GM12891 (cell line): ENCODE results near the gene HDAC5.

Experiments
- DNase-seq: peaks from one replicate; pipeline ENCODE4 v3.0.0; 2011; ENCODE audit warnings: low spot score; ENCODE audit not compliant: insufficient read length
- FAIRE-seq: peaks from 2 replicates; lab custom pipeline; 2011; peaks lifted over from hg19 to GRCh38; lab: Jason Lieb, UNC
- PAX5 ChIP-seq: IDR thresholded peaks from 2 replicates; pipeline ENCODE4 v1.6.1; 2011; ENCODE audit warnings: low read length, moderate library complexity, mild to moderate bottlenecking; ENCODE audit not compliant: insufficient read depth, severe bottlenecking
- POLR2A ChIP-seq: IDR thresholded peaks from 2 replicates; pipeline ENCODE4 v1.6.1; 2011; ENCODE audit warnings: low read depth, low read length, control low read depth
- POLR2AphosphoS5 ChIP-seq: IDR thresholded peaks from 2 replicates; pipeline ENCODE4 v1.6.1; 2011; ENCODE audit warnings: low read depth, low read length, control low read depth
- POU2F2 ChIP-seq: IDR thresholded peaks from 2 replicates; pipeline ENCODE4 v1.6.1; 2011; ENCODE audit warnings: low read depth, mild to moderate bottlenecking, control low read depth, low read length, moderate library complexity
- SPI1 ChIP-seq: IDR thresholded peaks from 2 replicates; pipeline ENCODE4 v1.6.1; 2011; ENCODE audit warnings: low read depth, low read length, control low read depth
- TAF1 ChIP-seq: IDR thresholded peaks from 2 replicates; pipeline ENCODE4 v1.6.1; 2011; ENCODE audit warnings: low read depth, low read length, control low read depth

HDAC5 gene

GRCh38 chr17:44119798-44120197 lies 3.6 kb downstream of the HDAC5 start:
- FAIRE-seq (no peak), DNase-seq (no peak)
- TF ChIP-seq POU2F2 (no peak), PAX5 (no peak), TAF1 (no peak), POLR2A (no peak), SPI1 (no peak), POLR2AphosphoS5 (no peak)

DNA sequence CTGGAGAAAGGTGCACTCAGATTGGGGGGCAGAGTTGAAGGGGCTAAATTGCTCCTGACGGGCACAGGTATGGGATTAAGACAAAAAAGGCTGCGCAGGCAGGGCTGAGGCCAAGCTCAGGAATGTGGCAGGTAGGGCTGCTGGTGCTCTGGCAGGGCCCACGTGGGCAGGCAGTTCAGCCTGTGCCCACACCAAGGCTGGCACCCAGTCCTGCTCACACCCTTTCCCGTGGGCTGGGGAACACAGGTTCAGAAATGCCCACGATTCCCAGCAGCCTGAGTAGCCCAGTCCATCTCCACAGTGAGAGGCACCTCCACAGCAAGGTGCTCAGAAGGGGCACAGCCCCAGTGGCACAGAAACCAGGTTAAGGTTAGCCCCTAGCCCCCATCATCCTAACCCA lies 4.4 kb downstream of the HDAC5 start:
- DNase-seq, result no peak
- TF ChIP-seq POLR2AphosphoS5, result no peak
- TF ChIP-seq POLR2A, result no peak
- no peak for TF ChIP-seq POU2F2
- TF ChIP-seq PAX5, result no peak
- TF ChIP-seq SPI1, result no peak
- TF ChIP-seq TAF1, result no peak
- FAIRE-seq, result no peak

GRCh38 chr17:44118427-44119050 lies 4.9 kb downstream of the HDAC5 start:
- TF ChIP-seq POLR2A (no peak), POU2F2 (no peak), TAF1 (no peak), POLR2AphosphoS5 (no peak), PAX5 (no peak), SPI1 (no peak)
- FAIRE-seq (no peak), DNase-seq (no peak)

- no peak for FAIRE-seq
Measured at GRCh38 chr17:44117351-44117750, 6.1 kb downstream of the HDAC5 start.

GRCh38 chr17:44115585-44116415 lies 7.6 kb downstream of the HDAC5 start:
- FAIRE-seq, result no peak
- no peak for TF ChIP-seq TAF1
- no peak for TF ChIP-seq PAX5
- no peak for TF ChIP-seq POU2F2
- no peak for TF ChIP-seq POLR2AphosphoS5
- no peak for TF ChIP-seq SPI1
- TF ChIP-seq POLR2A, result no peak
- DNase-seq, result no peak

More at GRCh38 chr17:44117351-44117750, 6.1 kb downstream of the HDAC5 start:
- no peak for DNase-seq
- no peak for TF ChIP-seq PAX5
- no peak for TF ChIP-seq POLR2AphosphoS5
- no peak for TF ChIP-seq SPI1
- no peak for TF ChIP-seq POU2F2
- no peak for TF ChIP-seq TAF1
- TF ChIP-seq POLR2A, result no peak

GRCh38 chr17:44113868-44114840 lies 9.3 kb downstream of the HDAC5 start:
- TF ChIP-seq SPI1, result no peak
- TF ChIP-seq POLR2AphosphoS5, result no peak
- FAIRE-seq, result no peak
- no peak for DNase-seq

- DNase-seq (no peak), FAIRE-seq (no peak)
- no peak for TF ChIP-seq POLR2A
- TF ChIP-seq TAF1, result no peak
- no peak for TF ChIP-seq SPI1
- TF ChIP-seq POLR2AphosphoS5, result no peak
- no peak for TF ChIP-seq PAX5
- no peak for TF ChIP-seq POU2F2
Measured at GRCh38 chr17:44113382-44113781, 10.1 kb downstream of the HDAC5 start.

- FAIRE-seq, result no peak
- no peak for TF ChIP-seq POU2F2
- no peak for DNase-seq
Measured at GRCh38 chr17:44112284-44113280, 10.9 kb downstream of the HDAC5 start.
